GM19193 (cell line): ENCODE results near the gene PHACTR1.

Experiments
- POLR2A ChIP-seq: IDR thresholded peaks from 4 replicates; pipeline ENCODE4 v1.6.1; 2011; ENCODE audit not compliant: insufficient read depth, insufficient read length; ENCODE audit errors: extremely low read depth

The PHACTR1 gene

DNA sequence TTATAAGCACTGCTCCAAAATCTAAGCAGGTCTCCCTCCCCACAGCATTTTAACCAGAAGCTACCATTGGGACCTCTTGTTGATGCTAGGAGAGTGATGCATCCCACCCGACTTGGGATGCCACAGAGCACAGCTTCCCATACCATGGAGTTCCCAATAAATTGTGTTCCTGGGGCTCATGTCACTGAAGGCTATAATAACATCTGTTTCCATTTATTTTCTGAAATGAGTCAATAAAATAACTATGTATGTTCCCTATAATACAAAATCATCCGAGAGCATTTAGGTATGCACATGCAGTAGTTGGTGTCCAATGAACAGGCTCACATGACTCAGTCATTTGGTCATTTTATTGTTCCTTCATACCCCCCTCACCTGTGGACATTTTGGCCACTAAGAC lies 407.6 kb downstream of the PHACTR1 start:
- TF ChIP-seq POLR2A = no peak

- TF ChIP-seq POLR2A = no peak
These were observed 409.3 kb downstream of the PHACTR1 start for GRCh38 chr6:13125841-13126240.

GRCh38 chr6:13131935-13132661 lies 415.5 kb downstream of the PHACTR1 start:
- TF ChIP-seq POLR2A = no peak

GRCh38 chr6:13135152-13135551 lies 418.6 kb downstream of the PHACTR1 start:
- TF ChIP-seq POLR2A = no peak

DNA sequence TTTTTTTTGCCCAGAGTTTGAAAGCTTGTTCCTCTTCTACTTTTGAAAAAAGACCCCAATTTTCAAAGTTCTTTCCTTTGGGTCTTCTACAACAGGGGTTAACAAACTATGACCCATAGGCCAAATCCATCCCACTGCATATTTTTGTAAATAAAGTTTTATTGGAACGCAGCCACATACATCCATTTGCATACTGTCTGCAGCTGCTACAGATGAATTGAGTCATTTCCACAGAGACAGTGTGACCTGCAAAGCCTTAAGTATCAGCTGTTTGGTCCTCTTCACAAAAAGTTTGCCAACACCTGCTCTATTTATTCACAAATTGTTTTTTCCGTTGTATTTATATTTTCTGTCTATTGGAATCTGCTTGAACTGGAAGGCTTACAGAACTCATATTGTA lies 422.6 kb downstream of the PHACTR1 start:
- TF ChIP-seq POLR2A = no peak

DNA sequence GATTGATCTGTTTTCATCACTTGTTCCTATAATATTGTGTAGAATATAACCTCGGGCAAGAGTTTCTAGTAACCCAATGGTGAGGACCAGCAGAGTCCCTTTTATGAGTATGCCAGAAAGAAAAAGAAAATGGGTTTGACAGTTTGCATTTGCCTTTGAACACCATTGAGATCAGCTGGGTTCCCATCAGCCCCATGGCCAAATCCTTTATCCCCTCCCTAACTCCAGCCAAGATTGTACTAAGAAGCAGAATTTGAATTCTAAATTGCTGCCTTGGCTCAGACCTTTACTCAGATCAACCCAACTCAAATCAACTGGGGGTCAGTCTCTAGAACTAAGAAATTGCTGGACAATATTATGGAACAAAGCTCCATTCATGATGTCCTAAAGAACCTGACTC lies 424.4 kb downstream of the PHACTR1 start:
- TF ChIP-seq POLR2A = no peak

DNA sequence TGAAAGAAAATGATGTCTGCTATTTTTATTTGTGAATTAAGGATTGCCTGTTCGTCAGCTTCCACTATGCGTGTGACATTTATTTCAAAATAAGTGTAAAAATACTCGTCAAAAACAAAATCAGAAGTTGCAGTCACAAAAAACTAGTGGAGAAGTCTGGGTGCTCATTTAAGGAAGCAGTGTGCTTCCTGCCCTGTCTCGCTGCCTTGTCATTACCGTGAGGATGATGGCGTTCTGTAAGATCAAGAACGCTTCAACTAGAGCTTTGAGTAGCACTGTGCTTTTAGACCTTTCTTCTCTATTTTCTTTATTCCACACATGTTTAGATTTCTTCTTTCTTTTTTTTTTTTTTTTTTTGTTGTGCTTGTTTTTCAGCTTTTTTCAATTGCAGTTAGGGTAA lies 424.8 kb downstream of the PHACTR1 start:
- no peak for TF ChIP-seq POLR2A

DNA sequence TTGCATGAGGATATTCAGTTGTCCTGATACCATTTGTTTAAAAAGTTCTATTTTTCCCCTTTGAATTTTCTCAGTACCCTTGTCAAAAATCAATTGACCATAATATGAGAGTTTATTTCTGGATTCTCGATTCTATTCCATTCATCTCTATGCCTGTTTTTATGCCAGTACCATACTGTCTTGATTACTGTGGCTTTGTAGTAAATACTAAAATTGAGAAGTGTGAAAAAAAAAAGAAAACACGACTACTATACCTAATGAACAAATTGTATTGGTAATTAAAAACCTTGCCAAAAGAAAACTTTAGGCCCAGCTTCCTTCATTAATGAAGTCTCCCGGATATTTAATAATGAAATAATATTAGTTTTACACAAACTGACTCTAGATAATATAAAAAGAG lies 426.0 kb downstream of the PHACTR1 start:
- no peak for TF ChIP-seq POLR2A

GRCh38 chr6:13146442-13146841 lies 429.9 kb downstream of the PHACTR1 start:
- TF ChIP-seq POLR2A = no peak

DNA sequence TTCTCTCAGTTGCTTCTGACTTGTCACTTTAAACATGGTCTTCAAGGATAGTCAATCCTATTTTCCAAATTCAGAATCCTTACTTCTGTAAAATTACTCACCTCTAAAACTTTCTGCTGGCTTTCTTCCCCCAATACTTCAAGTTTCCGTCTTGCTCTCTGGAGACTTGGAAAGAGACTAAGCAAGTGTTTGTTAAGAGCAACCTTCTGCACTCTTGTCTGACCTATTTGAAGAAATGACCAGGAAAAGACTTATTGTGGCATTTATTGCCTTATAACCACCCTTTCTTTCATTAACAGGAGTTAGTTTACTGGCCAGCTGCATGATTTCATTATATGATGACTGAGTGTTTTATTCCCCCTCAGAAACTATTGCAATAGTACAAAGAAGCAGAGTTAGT lies 430.8 kb downstream of the PHACTR1 start:
- TF ChIP-seq POLR2A = no peak

DNA sequence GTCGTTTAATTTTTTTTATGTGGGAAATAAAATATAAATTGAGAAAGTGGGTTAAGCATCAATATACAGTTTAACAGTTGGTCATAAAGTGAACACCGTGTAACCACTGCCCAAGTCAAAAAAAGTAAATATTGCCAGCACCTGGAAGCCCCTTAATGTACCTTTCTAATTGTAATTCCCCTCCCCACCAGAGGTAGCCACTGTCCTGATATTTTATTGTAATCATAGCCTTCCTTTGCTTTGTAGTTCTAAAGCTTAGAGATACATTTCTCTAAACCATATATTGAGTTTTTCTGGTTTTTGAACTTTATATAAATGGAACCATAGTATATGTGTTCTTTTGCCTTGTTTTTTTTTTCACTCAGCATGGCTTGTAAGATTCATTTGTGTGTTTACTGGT lies 431.2 kb downstream of the PHACTR1 start:
- TF ChIP-seq POLR2A = no peak

- TF ChIP-seq POLR2A = no peak
These were observed 436.2 kb downstream of the PHACTR1 start for GRCh38 chr6:13152764-13153163.

DNA sequence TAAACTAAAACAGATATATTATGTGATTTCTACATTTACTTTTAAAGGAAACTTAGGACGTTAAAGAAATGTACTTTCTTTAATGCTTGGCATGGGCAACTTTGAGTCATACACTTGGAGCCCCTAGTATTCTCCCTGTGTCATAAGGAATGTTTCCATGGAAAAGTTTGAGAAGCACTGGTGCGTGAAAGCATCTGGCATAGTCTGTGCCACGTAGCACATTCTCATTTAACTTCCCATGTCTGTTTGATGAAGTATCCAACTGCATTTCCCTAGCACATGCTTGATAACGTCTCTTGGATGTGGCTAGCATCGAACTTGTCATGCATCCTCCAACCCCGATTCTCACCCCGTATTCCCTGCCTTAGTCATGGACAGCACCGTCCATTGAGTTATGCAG lies 439.8 kb downstream of the PHACTR1 start:
- no peak for TF ChIP-seq POLR2A

- TF ChIP-seq POLR2A = no peak
These were observed 440.7 kb downstream of the PHACTR1 start for GRCh38 chr6:13157293-13157692.

DNA sequence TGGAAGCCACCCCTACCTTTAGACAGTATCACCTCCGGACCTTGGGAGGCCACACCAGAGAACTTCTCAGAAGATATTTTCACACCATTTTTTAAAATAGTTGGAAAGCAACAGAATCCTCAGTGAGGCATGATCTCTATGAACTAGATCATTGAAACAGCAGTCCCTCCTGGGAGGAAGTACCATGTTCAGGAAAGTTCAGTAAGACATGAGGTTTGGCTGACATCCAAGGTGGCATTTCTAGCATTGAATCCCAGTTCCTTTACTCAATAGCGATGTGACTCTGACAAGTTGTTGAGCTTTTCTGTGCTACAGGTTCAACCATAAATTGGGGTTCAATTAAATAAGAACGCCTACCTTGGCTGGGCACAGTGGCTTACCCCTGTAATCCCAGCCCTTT lies 442.7 kb downstream of the PHACTR1 start:
- no peak for TF ChIP-seq POLR2A

- TF ChIP-seq POLR2A = no peak
These were observed 446.8 kb downstream of the PHACTR1 start for GRCh38 chr6:13163161-13163944.
